Measurements from ENCODE around the gene MATCAP1.

Gene MATCAP1

GRCh38 chr16:67207249-67208091, 23.7 kb upstream of the MATCAP1 start:
- DNase-seq (ENCODE audit: low read depth), result no peak

- no peak for DNase-seq (ENCODE audit: low read depth)
Measured at GRCh38 chr16:67206838-67207248, 23.1 kb upstream of the MATCAP1 start.

GRCh38 chr16:67206129-67206837, 22.5 kb upstream of the MATCAP1 start:
- DNase-seq (ENCODE audit: low read depth), result no peak

GRCh38 chr16:67204076-67204475, 20.3 kb upstream of the MATCAP1 start:
- no peak for DNase-seq (ENCODE audit: low read depth)

- no peak for DNase-seq (ENCODE audit: low read depth)
Measured at GRCh38 chr16:67202956-67203493, 19.3 kb upstream of the MATCAP1 start.

- DNase-seq (ENCODE audit: low read depth), result no peak
Measured at GRCh38 chr16:67202426-67202825, 18.7 kb upstream of the MATCAP1 start.

- DNase-seq (ENCODE audit: low read depth), result no peak
Measured at GRCh38 chr16:67201411-67202345, 17.9 kb upstream of the MATCAP1 start.

GRCh38 chr16:67200491-67200890, 16.7 kb upstream of the MATCAP1 start:
- DNase-seq (ENCODE audit: low read depth), result no peak

GRCh38 chr16:67199808-67200198, 16.0 kb upstream of the MATCAP1 start:
- DNase-seq (ENCODE audit: low read depth), result no peak

GRCh38 chr16:67199011-67199807, 15.4 kb upstream of the MATCAP1 start, which contains the start of gene ELMO3:
Gene ELMO3, plus strand, starts transcription at chr16:67199131. Its CDS starts 196 bp downstream, at chr16:67199327.
- DNase-seq (ENCODE audit: low read depth), result no peak

- no peak for DNase-seq (ENCODE audit: low read depth)
Measured at GRCh38 chr16:67198238-67198734, 14.5 kb upstream of the MATCAP1 start.

GRCh38 chr16:67197704-67198103, 13.9 kb upstream of the MATCAP1 start:
- no peak for DNase-seq (ENCODE audit: low read depth)

GRCh38 chr16:67196881-67197280, 13.1 kb upstream of the MATCAP1 start:
- DNase-seq (ENCODE audit: low read depth), result no peak

- no peak for DNase-seq (ENCODE audit: low read depth)
Measured at GRCh38 chr16:67195676-67196075, 11.9 kb upstream of the MATCAP1 start.

GRCh38 chr16:67194260-67194659, 10.5 kb upstream of the MATCAP1 start:
- DNase-seq (ENCODE audit: low read depth), result no peak

- no peak for DNase-seq (ENCODE audit: low read depth)
Measured at GRCh38 chr16:67193536-67193935, 9.8 kb upstream of the MATCAP1 start.

- no peak for DNase-seq (ENCODE audit: low read depth)
Measured at GRCh38 chr16:67192781-67193361, 9.1 kb upstream of the MATCAP1 start.

- peak; percentile 75 for DNase-seq (ENCODE audit: low read depth)
Measured at GRCh38 chr16:67191995-67192681, 8.4 kb upstream of the MATCAP1 start, which contains the start of gene E2F4. Gene E2F4, plus strand, starts transcription at chr16:67192155. Its CDS starts 73 bp downstream, at chr16:67192228.

GRCh38 chr16:67191411-67191994, 7.7 kb upstream of the MATCAP1 start:
- no peak for DNase-seq (ENCODE audit: low read depth)
